Small intestine (tissue), 7 donors: ENCODE data around the gene TMEM87A. TPM values are rescaled to one million over a fixed set of nuclear protein-coding genes. Genes with fewer than 3 reads are reported as not detected.

Source experiments
- DNase-seq, 2 donors: peaks; one replicate each; pipeline versions ENCODE4 v3.0.0 to v3.0.0-alpha.2; 2013
- FAIRE-seq: peaks from 2 replicates; lab custom pipeline; 2012; peaks lifted over from hg19 to GRCh38; lab: Jason Lieb, UNC
- H3K27ac ChIP-seq, 3 donors: one replicate each; pipeline ENCODE4 v1.5.1; 2013; ENCODE audit warnings: low read length in 2 of 3, mild to moderate bottlenecking in 2 of 3, control low read depth in 1 of 3, inconsistent platforms in 1 of 3, low read depth in 1 of 3, moderate library complexity in 1 of 3
- H3K27me3 ChIP-seq, 3 donors: one replicate each; pipeline ENCODE4 v1.6.1; 2013; ENCODE audit warnings: low read length in 3 of 3, inconsistent platforms in 1 of 3; ENCODE audit not compliant: control insufficient read depth in 3 of 3, insufficient read depth in 3 of 3
- H3K36me3 ChIP-seq, 3 donors: one replicate each; pipeline ENCODE4 v1.6.1; 2013; ENCODE audit warnings: low read length in 3 of 3, inconsistent platforms in 1 of 3, low read depth in 1 of 3, mild to moderate bottlenecking in 1 of 3, moderate library complexity in 1 of 3; ENCODE audit not compliant: control insufficient read depth in 3 of 3, insufficient read depth in 2 of 3
- H3K4me1 ChIP-seq, 3 donors: one replicate each; pipeline ENCODE4 v1.6.1; 2013; ENCODE audit warnings: low read length in 2 of 3, inconsistent platforms in 1 of 3, low read depth in 1 of 3, mild to moderate bottlenecking in 1 of 3, moderate library complexity in 1 of 3; ENCODE audit not compliant: control insufficient read depth in 3 of 3, insufficient read depth in 2 of 3
- H3K4me3 ChIP-seq, 3 donors: one replicate each; pipeline ENCODE4 v1.5.1; 2013; ENCODE audit warnings: low read length in 3 of 3, control low read depth in 1 of 3, inconsistent platforms in 1 of 3, low read depth in 1 of 3, mild to moderate bottlenecking in 1 of 3, moderate library complexity in 1 of 3
- H3K9me3 ChIP-seq, 2 donors: one replicate each; pipeline ENCODE4 v1.6.1; 2013; ENCODE audit warnings: low read depth in 1 of 2, low read length in 1 of 2; ENCODE audit not compliant: control insufficient read depth in 2 of 2, insufficient read depth in 1 of 2
- WGBS, 3 donors: extraction: QIAGEN DNeasy Blood & Tissue Kit; methylation state at CpG; one replicate each; pipeline ENCODE4 v1.1.7; 2013; 5-methylcytosine and 5-hydroxymethylcytosine counted together
- polyA plus RNA-seq, 4 donors: library from polyadenylated mRNA; stranded (reverse) in 3 of 4; unstranded in 1 of 4; fragments of 200-250 nt in 3 of 4; fragments of 120-200 nt in 1 of 4; gene quantifications; one replicate each; pipeline versions ENCODE4 v1.2.1 to v1.2.3, GENCODE V29; 2013
- donor health status: healthy with polysubstance abuse.
- donor health status: control.
- donor health status: control.
- donor health status: Bipolar disorder and iron deficiency.
- donor health status: healthy.

TMEM87A gene
- polyA plus RNA-seq, 4 donors: 10.5 to 68.6 (median 24.3) TPM

GRCh38 chr15:42210696-42211095 is 62.5 kb downstream of the TMEM87A start:
- 89 to 96% (median 91%) methylated on average over 4 of the region's 4 CpGs for WGBS, 3 donors
- Histone ChIP-seq H3K4me1 (peaks cover 0 to 9% (median 7%) of the 10 kb centered on the region in 3 donors), H3K9me3 (no peaks in the 10 kb centered on the region), H3K27ac (no peak overlapping the region), H3K27me3 (no peaks in the 10 kb centered on the region), H3K36me3 (peaks cover 6 to 12% (median 8%) of the 10 kb centered on the region in 3 donors), H3K4me3 (no peak overlapping the region)
- FAIRE-seq (no peak), DNase-seq (no peak)

- WGBS, 3 donors: 1 to 2% (median 1%) methylated on average over 43 to 45 of the region's 45 CpGs
These were observed 65.3 kb downstream of the TMEM87A start, which contains the start of gene VPS39 for GRCh38 chr15:42207674-42208579. TSS of gene VPS39 (minus strand) at chr15:42208304. CDS start at chr15:42208153, 151 bp downstream.

GRCh38 chr15:42206406-42206805 is 66.8 kb downstream of the TMEM87A start:
- H3K4me3 ChIP-seq: no peak overlapping the region
- no peak for DNase-seq
- 75 to 84% (median 79%) methylated on average over 4 of the region's 4 CpGs for WGBS, 3 donors
- no peaks in the 10 kb centered on the region for H3K27me3 ChIP-seq
- no peaks in the 10 kb centered on the region for H3K9me3 ChIP-seq
- peaks cover 0 to 9% (median 7%) of the 10 kb centered on the region in 3 donors for H3K4me1 ChIP-seq
- peaks cover 1 to 6% (median 2%) of the 10 kb centered on the region in 3 donors for H3K36me3 ChIP-seq
- no peak overlapping the region for H3K27ac ChIP-seq
- FAIRE-seq: no peak

More at GRCh38 chr15:42207674-42208579, 65.3 kb downstream of the TMEM87A start, which contains the start of gene VPS39:
- H3K27me3 ChIP-seq: no peaks in the 10 kb centered on the region
- no peak for FAIRE-seq
- no peaks in the 10 kb centered on the region for H3K9me3 ChIP-seq
- H3K36me3 ChIP-seq: peaks cover 3 to 7% (median 5%) of the 10 kb centered on the region in 3 donors
- peak; percentile 82 to 94 for DNase-seq
- H3K27ac ChIP-seq: peak within 1 kb of the TSS; percentile 59 to 93 (median 75)
- peaks cover 0 to 9% (median 7%) of the 10 kb centered on the region in 3 donors for H3K4me1 ChIP-seq
- peak within 1 kb of the TSS; percentile 91 to 99 (median 98) for H3K4me3 ChIP-seq

- Histone ChIP-seq H3K27ac (no peak overlapping the region), H3K36me3 (peaks cover 0 to 8% (median 2%) of the 10 kb centered on the region in 3 donors), H3K27me3 (no peaks in the 10 kb centered on the region), H3K9me3 (no peaks in the 10 kb centered on the region), H3K4me1 (peaks cover 0 to 9% (median 7%) of the 10 kb centered on the region in 3 donors), H3K4me3 (no peak overlapping the region)
- 85 to 93% (median 91%) methylated on average over 3 of the region's 3 CpGs for WGBS, 3 donors
- DNase-seq (no peak), FAIRE-seq (no peak)
These were observed 69.3 kb downstream of the TMEM87A start for GRCh38 chr15:42203891-42204290.

GRCh38 chr15:42202653-42203052 is 70.6 kb downstream of the TMEM87A start:
- Histone ChIP-seq H3K36me3 (peaks cover 5 to 13% (median 6%) of the 10 kb centered on the region in 3 donors), H3K4me1 (peaks cover 0 to 9% (median 7%) of the 10 kb centered on the region in 3 donors), H3K4me3 (no peak overlapping the region), H3K9me3 (no peaks in the 10 kb centered on the region), H3K27me3 (no peaks in the 10 kb centered on the region), H3K27ac (no peak overlapping the region)
- no peak for FAIRE-seq
- no peak for DNase-seq
- 51 to 62% (median 61%) methylated on average over 2 of the region's 2 CpGs for WGBS, 3 donors

GRCh38 chr15:42201801-42202200 is 71.4 kb downstream of the TMEM87A start:
- 90 to 97% (median 93%) methylated on average over 1 of the region's 1 CpG for WGBS, 3 donors
- Histone ChIP-seq H3K27ac (no peak overlapping the region), H3K36me3 (peaks cover 5 to 18% (median 6%) of the 10 kb centered on the region in 3 donors), H3K4me3 (no peak overlapping the region), H3K27me3 (no peaks in the 10 kb centered on the region), H3K9me3 (no peaks in the 10 kb centered on the region), H3K4me1 (peaks cover 0 to 3% (median 3%) of the 10 kb centered on the region in 3 donors)
- DNase-seq: no peak
- FAIRE-seq: no peak

- no peak overlapping the region for H3K4me3 ChIP-seq
- peaks cover 5 to 24% (median 6%) of the 10 kb centered on the region in 3 donors for H3K36me3 ChIP-seq
These were observed 74.1 kb downstream of the TMEM87A start for GRCh38 chr15:42199126-42199525.

GRCh38 chr15:42198516-42198915 is 74.7 kb downstream of the TMEM87A start:
- Histone ChIP-seq H3K27ac (no peak overlapping the region), H3K27me3 (no peaks in the 10 kb centered on the region), H3K36me3 (peaks cover 5 to 21% (median 6%) of the 10 kb centered on the region in 3 donors), H3K4me3 (no peak overlapping the region), H3K9me3 (no peaks in the 10 kb centered on the region), H3K4me1 (no peaks in the 10 kb centered on the region)
- DNase-seq (no peak), FAIRE-seq (no peak)
- WGBS, 3 donors: 97 to 100% (median 100%) methylated on average over 1 of the region's 1 CpG

More at GRCh38 chr15:42199126-42199525, 74.1 kb downstream of the TMEM87A start:
- Histone ChIP-seq H3K27ac (no peak overlapping the region), H3K27me3 (no peaks in the 10 kb centered on the region), H3K4me1 (no peaks in the 10 kb centered on the region), H3K9me3 (no peaks in the 10 kb centered on the region)
- FAIRE-seq: no peak
- DNase-seq: no peak
- WGBS, 3 donors: 93 to 97% (median 94%) methylated on average over 5 of the region's 5 CpGs
